ENCODE measurements around the gene GATD1. TPM values are rescaled to one million over a fixed set of nuclear protein-coding genes. Genes with fewer than 3 reads are reported as not detected.
A peak's percentile ranks its signal among the peaks of the same experiment; 100 is the strongest.

GATD1 gene
- total RNA-seq, 4 donors from 2014 or later = 28.9 to 33.8 (median 31.2) TPM

DNA sequence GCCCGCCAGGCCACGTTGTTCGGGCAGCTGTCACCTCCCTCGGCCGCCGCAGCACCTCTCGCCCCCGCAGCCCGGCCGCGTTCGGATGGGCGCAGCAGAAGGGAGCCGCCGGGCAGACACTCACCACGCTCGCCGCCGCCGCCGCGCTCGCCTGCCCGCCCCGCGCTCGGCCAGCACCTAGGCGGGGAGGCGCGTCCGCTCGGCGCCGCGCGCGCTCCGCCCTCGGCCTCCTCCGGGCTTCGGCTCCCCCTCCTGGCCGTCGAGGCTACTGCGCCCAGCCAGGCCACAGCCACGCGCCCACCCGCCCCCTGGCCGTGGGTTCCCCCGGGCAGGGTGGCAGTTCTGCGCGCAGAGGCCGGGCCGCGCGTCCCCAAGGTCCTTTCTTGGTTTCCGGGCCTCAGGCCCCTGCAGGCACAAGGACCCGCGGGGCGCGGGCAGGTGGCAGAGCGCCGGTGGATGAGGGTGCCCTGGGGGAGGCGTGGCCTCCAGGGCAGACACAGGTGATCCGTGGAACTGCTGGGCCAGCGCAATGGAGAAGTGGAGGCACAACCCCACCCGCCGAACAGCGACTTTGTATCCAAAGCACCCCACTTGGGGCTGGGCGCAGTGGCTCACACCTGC lies 20.9 kb upstream of the GATD1 start, which contains the start of gene SLC25A22:
SLC25A22 (minus strand) TSS at position 189 of the 621 bp plus-strand sequence. CDS start 3,275 bp downstream, outside the sequence.
- H3K4me3 ChIP-seq = peak within 1 kb of the TSS; percentile 44 to 81
- ATAC-seq = peak; percentile 77
- peaks cover 0 to 57% of the 10 kb centered on the region in 2 donors for H3K36me3 ChIP-seq
- no peak for TF ChIP-seq POLR2AphosphoS5 (IDR thresholded peaks at IDR 0.05)
- TF ChIP-seq, protein P1, sequence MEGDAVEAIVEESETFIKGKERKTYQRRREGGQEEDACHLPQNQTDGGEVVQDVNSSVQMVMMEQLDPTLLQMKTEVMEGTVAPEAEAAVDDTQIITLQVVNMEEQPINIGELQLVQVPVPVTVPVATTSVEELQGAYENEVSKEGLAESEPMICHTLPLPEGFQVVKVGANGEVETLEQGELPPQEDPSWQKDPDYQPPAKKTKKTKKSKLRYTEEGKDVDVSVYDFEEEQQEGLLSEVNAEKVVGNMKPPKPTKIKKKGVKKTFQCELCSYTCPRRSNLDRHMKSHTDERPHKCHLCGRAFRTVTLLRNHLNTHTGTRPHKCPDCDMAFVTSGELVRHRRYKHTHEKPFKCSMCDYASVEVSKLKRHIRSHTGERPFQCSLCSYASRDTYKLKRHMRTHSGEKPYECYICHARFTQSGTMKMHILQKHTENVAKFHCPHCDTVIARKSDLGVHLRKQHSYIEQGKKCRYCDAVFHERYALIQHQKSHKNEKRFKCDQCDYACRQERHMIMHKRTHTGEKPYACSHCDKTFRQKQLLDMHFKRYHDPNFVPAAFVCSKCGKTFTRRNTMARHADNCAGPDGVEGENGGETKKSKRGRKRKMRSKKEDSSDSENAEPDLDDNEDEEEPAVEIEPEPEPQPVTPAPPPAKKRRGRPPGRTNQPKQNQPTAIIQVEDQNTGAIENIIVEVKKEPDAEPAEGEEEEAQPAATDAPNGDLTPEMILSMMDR (IDR thresholded peaks at IDR 0.05) = peak in 3 of 4 experiments; percentile 87 to 91 (median 90)
- peak in 1 of 2 donors; percentile 13 for TF ChIP-seq POLR2A (IDR thresholded peaks at IDR 0.05)
- TF ChIP-seq EP300 (IDR thresholded peaks at IDR 0.05) = no peak
- H3K4me1 ChIP-seq = peaks cover 0 to 63% (median 22%) of the 10 kb centered on the region in 3 donors
- no peaks in the 10 kb centered on the region for H3K27me3 ChIP-seq
- peak within 1 kb of the TSS; percentile 20 to 94 (median 86) for H3K27ac ChIP-seq
- WGBS, 2 donors (ENCODE audit: low coverage in 1 of 2) = no CpG with 5 or more reads among the region's 69 CpGs
- H3K9me3 ChIP-seq = no peaks in the 10 kb centered on the region

DNA sequence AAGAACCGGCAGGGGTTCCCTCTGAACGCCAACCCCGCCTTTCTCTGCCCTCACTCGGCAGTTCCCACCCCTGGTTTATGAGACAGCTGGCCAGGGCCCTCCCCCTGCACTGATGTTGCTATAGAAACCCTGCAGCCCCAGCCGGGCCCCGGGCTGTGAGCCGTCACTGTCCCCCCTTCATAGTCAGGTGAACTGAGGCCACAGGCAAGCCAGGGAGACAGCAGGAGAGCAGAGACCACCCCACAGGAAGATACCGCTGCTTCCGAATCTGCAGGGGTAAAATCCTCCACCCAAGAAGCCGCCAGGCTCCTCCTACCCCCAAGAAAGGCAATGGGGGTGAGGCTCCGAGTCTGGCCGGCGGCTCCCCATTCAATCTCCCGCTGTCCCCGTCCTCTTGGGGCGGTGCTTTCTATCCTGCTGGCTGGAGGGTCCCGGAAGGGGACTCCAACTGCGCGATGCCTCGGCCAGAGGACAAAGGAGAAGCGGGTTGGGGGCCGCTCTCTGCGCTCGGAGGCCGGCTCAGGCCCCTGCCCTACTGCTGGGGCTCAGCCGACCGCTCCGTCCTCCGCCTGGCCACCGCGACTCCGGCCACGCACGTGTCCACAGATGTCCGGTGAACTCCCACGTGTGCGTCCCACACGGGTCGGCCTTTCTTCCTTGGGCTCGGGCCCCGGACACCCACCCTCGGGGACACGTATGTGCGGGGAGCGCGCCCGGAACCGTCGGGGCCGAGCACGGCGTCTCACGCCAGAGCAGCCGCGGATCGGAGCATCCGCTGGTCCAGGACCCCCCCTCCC lies 20.2 kb upstream of the GATD1 start:
- 0% methylated on average over 1 of the region's 57 CpGs; no CpG with 5 or more reads in 1 of the 2 donors for WGBS, 2 donors (ENCODE audit: low coverage in 1 of 2)
- H3K4me1 ChIP-seq = peaks cover 0 to 58% (median 22%) of the 10 kb centered on the region in 3 donors
- peak overlapping the region; percentile 20 to 94 (median 86) for H3K27ac ChIP-seq
- H3K27me3 ChIP-seq = no peaks in the 10 kb centered on the region
- peak; percentile 51 for ATAC-seq
- peaks cover 0 to 57% of the 10 kb centered on the region in 2 donors for H3K36me3 ChIP-seq
- TF ChIP-seq, protein P1 (IDR thresholded peaks at IDR 0.05) = no peak
- TF ChIP-seq POLR2A (IDR thresholded peaks at IDR 0.05) (no peak), POLR2AphosphoS5 (IDR thresholded peaks at IDR 0.05) (no peak), EP300 (IDR thresholded peaks at IDR 0.05) (no peak)
- H3K4me3 ChIP-seq = peak overlapping the region; percentile 44 to 81
- no peaks in the 10 kb centered on the region for H3K9me3 ChIP-seq

DNA sequence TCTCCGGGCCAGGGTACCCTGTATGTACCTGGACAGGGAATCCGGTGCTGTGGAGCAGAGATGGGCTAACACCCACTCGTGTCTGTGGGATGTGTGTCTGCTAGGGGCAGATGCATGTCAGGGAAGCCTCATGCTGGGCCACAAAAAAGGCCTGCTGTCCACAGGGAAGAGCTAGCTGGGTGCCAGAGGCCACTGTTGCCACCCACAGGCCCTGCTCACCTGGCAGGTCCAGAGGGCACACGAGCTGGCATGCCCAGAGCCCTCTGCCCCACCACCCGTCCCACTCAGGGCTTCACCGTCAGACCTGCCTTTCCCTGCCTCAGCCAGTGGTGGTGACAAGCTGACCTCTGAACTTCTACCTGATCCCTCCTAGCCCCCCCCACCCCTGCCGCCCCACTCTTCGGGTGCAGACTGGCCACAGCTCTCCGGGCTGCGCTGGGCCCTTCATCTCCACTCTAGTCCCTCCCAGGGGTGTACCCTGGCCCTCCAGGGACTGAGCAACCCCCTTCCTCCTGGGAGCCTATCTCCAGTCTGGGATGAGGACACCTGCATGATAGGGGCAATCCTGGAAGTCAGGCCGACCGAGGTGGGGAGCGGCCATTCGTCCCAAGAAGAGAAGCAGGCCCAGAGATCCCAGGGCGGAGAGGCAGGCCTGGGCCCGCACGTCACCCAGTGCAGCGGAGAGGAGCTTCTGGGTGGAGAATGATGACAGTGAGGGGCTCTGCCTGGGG lies 19.4 kb upstream of the GATD1 start:
- Histone ChIP-seq H3K4me1 (peaks cover 0 to 58% (median 22%) of the 10 kb centered on the region in 3 donors), H3K27me3 (no peaks in the 10 kb centered on the region), H3K36me3 (peaks cover 0 to 57% of the 10 kb centered on the region in 2 donors), H3K9me3 (no peaks in the 10 kb centered on the region), H3K4me3 (peak overlapping the region; percentile 44 to 81), H3K27ac (peak overlapping the region; percentile 20 to 94 (median 86))
- TF ChIP-seq POLR2AphosphoS5 (IDR thresholded peaks at IDR 0.05) (no peak), EP300 (IDR thresholded peaks at IDR 0.05) (no peak), POLR2A (IDR thresholded peaks at IDR 0.05) (no peak)
- TF ChIP-seq, protein P1 (IDR thresholded peaks at IDR 0.05) = no peak
- WGBS, 2 donors (ENCODE audit: low coverage in 1 of 2) = 31% methylated on average over 3 of the region's 18 CpGs; no CpG with 5 or more reads in 1 of the 2 donors
- peak; percentile 0 for ATAC-seq

DNA sequence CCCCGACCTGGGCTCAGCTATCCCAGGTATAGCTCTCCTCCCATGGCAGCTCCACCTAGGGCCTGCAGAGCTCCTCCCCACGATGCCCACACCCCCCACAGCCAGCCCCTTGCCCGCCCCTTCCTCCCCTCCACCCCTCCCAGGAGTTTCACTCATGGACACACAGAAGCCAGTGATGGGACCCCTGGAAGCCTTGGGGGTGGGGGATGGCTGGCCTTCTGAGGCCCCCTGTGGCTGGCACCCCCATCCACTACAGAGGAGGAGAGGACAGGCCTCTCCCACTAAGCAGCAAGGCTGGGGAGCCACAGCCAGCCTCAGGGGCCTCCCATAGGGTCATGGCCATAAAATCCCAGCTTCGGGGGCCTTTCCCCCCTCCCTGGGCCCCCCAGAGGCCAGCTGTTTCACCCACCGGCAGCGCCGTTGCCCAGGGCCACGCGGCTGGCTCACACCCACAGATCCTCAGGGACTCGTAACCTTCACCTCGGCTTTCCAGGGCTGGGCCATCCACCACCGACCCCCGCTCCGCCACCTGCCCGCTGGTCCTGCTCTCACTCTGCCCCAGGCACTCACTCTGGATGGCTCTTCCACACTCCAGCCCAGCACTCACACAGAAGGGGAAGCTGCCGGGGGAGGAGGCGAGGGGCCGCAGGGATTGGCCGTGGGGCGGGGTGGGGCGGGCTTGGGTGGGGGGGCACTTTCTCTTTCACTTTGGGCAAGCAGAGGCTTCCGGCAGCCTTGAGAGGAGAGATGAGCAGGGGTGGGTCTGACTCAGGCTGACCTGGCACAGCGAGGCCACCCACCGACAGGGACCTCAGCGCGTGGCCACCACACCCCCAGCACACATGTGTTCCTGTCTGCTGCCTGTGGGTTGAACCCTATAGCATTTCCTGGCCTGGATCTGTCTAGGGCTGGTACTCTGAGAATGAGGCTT lies 18.6 kb upstream of the GATD1 start:
- peak overlapping the region; percentile 40 to 81 for H3K4me3 ChIP-seq
- 3% methylated on average over 14 of the region's 26 CpGs; no CpG with 5 or more reads in 1 of the 2 donors for WGBS, 2 donors (ENCODE audit: low coverage in 1 of 2)
- H3K27ac ChIP-seq = peak overlapping the region; percentile 20 to 94 (median 86)
- peak; percentile 69 for ATAC-seq
- H3K9me3 ChIP-seq = no peaks in the 10 kb centered on the region
- H3K4me1 ChIP-seq = peaks cover 0 to 58% (median 22%) of the 10 kb centered on the region in 3 donors
- peaks cover 0 to 56% of the 10 kb centered on the region in 2 donors for H3K36me3 ChIP-seq
- peaks cover 8% of the 10 kb centered on the region for H3K27me3 ChIP-seq
- TF ChIP-seq, protein P1 (IDR thresholded peaks at IDR 0.05) = no peak
- TF ChIP-seq POLR2A (IDR thresholded peaks at IDR 0.05) (peak; percentile 30 to 46), EP300 (IDR thresholded peaks at IDR 0.05) (no peak), POLR2AphosphoS5 (IDR thresholded peaks at IDR 0.05) (peak; percentile 31)
